ENCODE results near the gene ERCC3. TPM values are rescaled to one million over a fixed set of nuclear protein-coding genes. Genes with fewer than 3 reads are reported as not detected.
"Not testable (repeated sequence)": the region's sequence is repeated elsewhere in the genome, so short reads cannot be mapped to it uniquely, and the experiment has no call there.

The ERCC3 gene
- total RNA-seq, 1 donor from 2014 or later = 55.7 TPM

DNA sequence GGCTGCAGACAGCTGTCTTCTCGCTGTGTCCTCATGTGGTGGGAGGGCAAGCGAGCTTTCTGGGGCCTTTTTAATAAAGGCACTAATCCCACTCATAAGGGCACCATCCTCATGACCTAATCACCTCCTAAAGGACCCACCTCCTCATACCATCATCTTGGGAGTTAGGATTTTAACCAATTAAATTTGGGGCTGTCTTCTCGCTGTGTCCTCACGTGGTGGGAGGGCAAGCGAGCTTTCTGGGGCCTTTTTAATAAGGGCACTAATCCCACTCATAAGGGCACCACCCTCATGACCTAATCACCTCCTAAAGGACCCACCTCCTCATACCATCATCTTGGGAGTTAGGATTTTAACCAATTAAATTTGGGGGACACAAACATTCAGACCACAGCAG is 66.7 kb downstream of the ERCC3 start:
- intact Hi-C loops (cut with micrococcal nuclease) = not testable (repeated sequence)

- intact Hi-C loops (cut with micrococcal nuclease) = no loop called here
These were observed 67.3 kb downstream of the ERCC3 start for GRCh38 chr2:127226520-127227263.

GRCh38 chr2:127226132-127226519 is 67.8 kb downstream of the ERCC3 start:
- intact Hi-C loops (cut with micrococcal nuclease) = no loop called here

- intact Hi-C loops (cut with micrococcal nuclease) = no loop called here
These were observed 68.6 kb downstream of the ERCC3 start for GRCh38 chr2:127225186-127225960.

DNA sequence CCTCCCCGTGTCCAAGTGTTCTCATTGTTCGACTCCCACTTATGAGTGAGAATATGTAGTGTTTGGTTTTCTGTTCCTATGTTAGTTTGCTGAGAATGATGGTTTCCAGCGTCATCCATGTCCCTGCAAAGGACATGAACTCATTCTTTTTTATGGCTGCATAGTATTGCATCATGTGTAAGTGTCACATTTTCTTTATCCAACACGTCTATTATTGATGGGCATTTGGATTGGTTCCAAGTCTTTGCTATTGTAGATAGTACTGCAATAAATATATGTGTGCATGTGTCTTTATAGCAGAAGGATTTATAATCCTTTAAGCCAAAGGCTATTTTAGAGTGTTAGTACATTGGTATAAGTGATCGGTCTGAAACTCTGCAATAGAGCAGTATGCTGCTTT is 69.8 kb downstream of the ERCC3 start:
- intact Hi-C loops (cut with micrococcal nuclease) = not testable (repeated sequence)

- intact Hi-C loops (cut with micrococcal nuclease) = no loop called here
These were observed 73.0 kb downstream of the ERCC3 start for GRCh38 chr2:127220768-127221527.

- intact Hi-C loops (cut with micrococcal nuclease) = no loop called here
These were observed 73.7 kb downstream of the ERCC3 start, which contains the start of gene CYP27C1 for GRCh38 chr2:127220102-127220767. TSS of gene CYP27C1 (minus strand) at chr2:127220299. CDS start at chr2:127220270, 29 bp downstream.

GRCh38 chr2:127219171-127220070 is 74.5 kb downstream of the ERCC3 start:
- intact Hi-C loops (cut with micrococcal nuclease) = no loop called here

GRCh38 chr2:127218812-127219170 is 75.2 kb downstream of the ERCC3 start:
- intact Hi-C loops (cut with micrococcal nuclease) = no loop called here

GRCh38 chr2:127217470-127218325 is 76.2 kb downstream of the ERCC3 start:
- intact Hi-C loops (cut with micrococcal nuclease) = no loop called here

GRCh38 chr2:127216593-127216992 is 77.4 kb downstream of the ERCC3 start:
- intact Hi-C loops (cut with micrococcal nuclease) = no loop called here

DNA sequence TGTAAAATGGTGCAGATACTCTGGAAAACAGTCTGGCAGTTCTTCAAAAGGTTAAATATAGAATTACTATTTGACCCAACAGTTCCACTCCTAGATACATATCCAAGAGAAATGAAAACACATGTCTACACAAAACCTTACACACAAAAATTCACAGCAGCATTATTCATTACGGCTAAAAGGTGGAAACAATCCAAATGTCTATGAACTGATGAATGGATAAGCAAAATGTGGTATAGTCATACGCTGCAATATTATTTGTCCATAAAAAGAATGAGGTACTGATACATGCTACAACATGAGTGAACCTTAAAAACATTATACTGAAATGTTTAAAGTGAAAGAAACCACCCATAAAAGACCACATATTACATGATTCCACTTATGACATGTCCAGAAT is 77.8 kb downstream of the ERCC3 start:
- intact Hi-C loops (cut with micrococcal nuclease) = no loop called here

GRCh38 chr2:127214201-127214600 is 79.7 kb downstream of the ERCC3 start:
- intact Hi-C loops (cut with micrococcal nuclease) = not testable (repeated sequence)

- intact Hi-C loops (cut with micrococcal nuclease) = no loop called here
These were observed 85.6 kb downstream of the ERCC3 start for GRCh38 chr2:127208313-127208712.

Other genes with a start within 250 kb of the ERCC3 start
- gene BIN1, start 187.0 kb downstream of the ERCC3 start, total RNA-seq = 118 and 120 TPM in 2 replicates
- gene CYP27C1, start 73.8 kb downstream of the ERCC3 start, total RNA-seq = not detected in 2 replicates
- 52.6 and 52.8 TPM in 2 replicates for gene MAP3K2, start 93.8 kb upstream of the ERCC3 start, total RNA-seq
- not detected in 2 replicates for gene PROC, start 124.3 kb upstream of the ERCC3 start, total RNA-seq
- 44.3 and 44.6 TPM in 2 replicates for gene IWS1, start 232.3 kb upstream of the ERCC3 start, total RNA-seq
- gene MYO7B, start 241.5 kb upstream of the ERCC3 start, total RNA-seq = 1.6 and 1.7 TPM in 2 replicates